ENCODE measurements around the gene ALB. TPM values are rescaled to one million over a fixed set of nuclear protein-coding genes. Genes with fewer than 3 reads are reported as not detected.

Gene ALB
- total RNA-seq, 2 experiments from 2014 or later: 0.47 to 0.63 TPM

GRCh38 chr4:73409012-73409862 lies 5.2 kb downstream of the ALB start:
- Mint-ChIP-seq H3K36me3 (ENCODE audit: low read depth) (no peaks in the 10 kb centered on the region), H3K4me1 (ENCODE audit: low read depth) (no peaks in the 10 kb centered on the region), H3K4me3 (no peak overlapping the region), H3K27me3 (no peaks in the 10 kb centered on the region), H3K27ac (no peak overlapping the region), H3K9me3 (no peaks in the 10 kb centered on the region)
- H3K27ac ChIP-seq (ENCODE audit: low read depth in 1 of 2, low read length in 2 of 2): no peak overlapping the region
- H3K4me1 ChIP-seq (ENCODE audit: insufficient read depth, low read length): no peaks in the 10 kb centered on the region
- H3K36me3 ChIP-seq (ENCODE audit: insufficient read depth, low read length): no peaks in the 10 kb centered on the region
- ChIA-PET CTCF (no interaction called here), POLR2A (no interaction called here)
- no peak overlapping the region for H3K4me3 ChIP-seq (ENCODE audit: low read length)
- H3K9me3 ChIP-seq (ENCODE audit: control insufficient read depth in 1 of 2, insufficient read depth in 1 of 2, low read length in 2 of 2): no peaks in the 10 kb centered on the region
- intact Hi-C loops (cut with DNase I, micrococcal nuclease): no loop called here
- ATAC-seq (ENCODE audit: poor library complexity): no peak
- H3K27me3 ChIP-seq (ENCODE audit: control insufficient read depth in 1 of 2, insufficient read depth in 2 of 2, low read length in 2 of 2): no peaks in the 10 kb centered on the region
- TF ChIP-seq CTCF (IDR thresholded peaks at IDR 0.05): no peak
- DNase-seq: no peak

- no peaks in the 10 kb centered on the region for H3K9me3 ChIP-seq (ENCODE audit: control insufficient read depth in 1 of 2, insufficient read depth in 1 of 2, low read length in 2 of 2)
- no peak overlapping the region for H3K4me3 ChIP-seq (ENCODE audit: low read length)
- H3K27me3 ChIP-seq (ENCODE audit: control insufficient read depth in 1 of 2, insufficient read depth in 2 of 2, low read length in 2 of 2): no peaks in the 10 kb centered on the region
- no peaks in the 10 kb centered on the region for H3K36me3 ChIP-seq (ENCODE audit: insufficient read depth, low read length)
- ChIA-PET POLR2A (no interaction called here), CTCF (no interaction called here)
- no peak overlapping the region for H3K27ac Mint-ChIP-seq
- intact Hi-C loops (cut with DNase I, micrococcal nuclease): no loop called here
- no peak overlapping the region for H3K4me3 Mint-ChIP-seq
- H3K9me3 Mint-ChIP-seq: no peaks in the 10 kb centered on the region
- H3K27ac ChIP-seq (ENCODE audit: low read depth in 1 of 2, low read length in 2 of 2): no peak overlapping the region
- no peaks in the 10 kb centered on the region for H3K27me3 Mint-ChIP-seq
- H3K36me3 Mint-ChIP-seq (ENCODE audit: low read depth): no peaks in the 10 kb centered on the region
- ATAC-seq (ENCODE audit: poor library complexity) (no peak), DNase-seq (no peak)
- no peak for TF ChIP-seq CTCF (IDR thresholded peaks at IDR 0.05)
- H3K4me1 Mint-ChIP-seq (ENCODE audit: low read depth): no peaks in the 10 kb centered on the region
- no peaks in the 10 kb centered on the region for H3K4me1 ChIP-seq (ENCODE audit: insufficient read depth, low read length)
Measured at GRCh38 chr4:73409978-73410548, 6.0 kb downstream of the ALB start.

- ATAC-seq (ENCODE audit: poor library complexity) (no peak), DNase-seq (no peak)
- Mint-ChIP-seq H3K9me3 (no peaks in the 10 kb centered on the region), H3K4me3 (no peak overlapping the region), H3K36me3 (ENCODE audit: low read depth) (no peaks in the 10 kb centered on the region), H3K4me1 (ENCODE audit: low read depth) (no peaks in the 10 kb centered on the region), H3K27me3 (no peaks in the 10 kb centered on the region), H3K27ac (no peak overlapping the region)
- TF ChIP-seq CTCF (IDR thresholded peaks at IDR 0.05): no peak
- no peaks in the 10 kb centered on the region for H3K9me3 ChIP-seq (ENCODE audit: control insufficient read depth in 1 of 2, insufficient read depth in 1 of 2, low read length in 2 of 2)
- no peak overlapping the region for H3K4me3 ChIP-seq (ENCODE audit: low read length)
- H3K36me3 ChIP-seq (ENCODE audit: insufficient read depth, low read length): no peaks in the 10 kb centered on the region
- H3K4me1 ChIP-seq (ENCODE audit: insufficient read depth, low read length): no peaks in the 10 kb centered on the region
- CTCF ChIA-PET: no interaction called here
- H3K27me3 ChIP-seq (ENCODE audit: control insufficient read depth in 1 of 2, insufficient read depth in 2 of 2, low read length in 2 of 2): no peaks in the 10 kb centered on the region
- H3K27ac ChIP-seq (ENCODE audit: low read depth in 1 of 2, low read length in 2 of 2): no peak overlapping the region
- intact Hi-C loops (cut with DNase I, micrococcal nuclease): no loop called here
- POLR2A ChIA-PET: no interaction called here
Measured at GRCh38 chr4:73410916-73411730, 7.0 kb downstream of the ALB start.
